ENCODE data around the gene ETFDH. TPM values are rescaled to one million over a fixed set of nuclear protein-coding genes. Genes with fewer than 3 reads are reported as not detected.
A peak's percentile ranks its signal among the peaks of the same experiment; 100 is the strongest.

The ETFDH gene
- total and polyA plus RNA-seq, 9 of the 15 experiments (the other 6 are each of a cell fraction or from before 2014, with no cell fraction given): 14.6 to 33.6 (median 25.9) TPM

DNA sequence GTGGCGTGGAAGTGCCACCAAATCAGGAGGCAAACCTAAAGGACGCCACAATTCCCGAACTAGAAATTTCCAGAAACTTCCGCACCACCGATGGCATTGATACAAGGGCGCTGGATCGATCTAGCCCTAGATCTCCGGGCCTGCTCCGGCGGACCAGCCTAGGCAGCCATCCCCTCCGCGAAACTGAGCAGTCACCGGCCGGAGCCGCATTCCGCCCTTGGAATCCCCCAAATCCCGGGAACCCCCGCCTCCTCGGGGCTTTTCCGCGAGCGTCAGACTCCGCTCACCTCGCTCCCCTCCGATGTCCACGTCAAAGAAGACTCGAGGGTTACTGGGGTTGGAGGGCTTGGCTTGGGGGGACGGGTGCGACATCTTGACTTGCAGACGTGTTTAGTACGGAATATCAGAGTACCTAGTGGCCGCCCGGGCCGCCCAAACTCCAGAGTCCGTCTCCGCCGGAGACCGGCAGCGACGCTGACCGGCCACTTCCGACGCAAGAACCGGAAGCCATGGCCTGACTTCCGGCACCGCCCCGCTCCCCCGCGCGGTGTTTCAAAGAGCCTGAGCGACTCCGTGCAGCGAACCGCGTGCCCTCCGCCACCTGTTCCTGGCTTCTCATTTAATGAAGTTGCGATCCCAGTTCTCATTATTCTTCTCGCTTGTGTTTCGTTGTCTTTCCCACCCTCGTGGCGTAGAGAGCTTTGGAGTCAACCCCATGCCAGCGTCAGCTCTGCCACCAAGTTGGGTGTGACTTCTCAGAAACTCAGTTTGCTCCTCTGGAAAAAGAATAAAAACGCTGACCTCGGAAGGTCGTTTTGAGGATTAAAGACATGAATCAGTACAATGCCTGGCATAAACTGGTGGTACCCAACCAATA is 51.1 kb downstream of the ETFDH start, which contains the start of gene PPID (continued):
- TF ChIP-seq, protein P1, sequence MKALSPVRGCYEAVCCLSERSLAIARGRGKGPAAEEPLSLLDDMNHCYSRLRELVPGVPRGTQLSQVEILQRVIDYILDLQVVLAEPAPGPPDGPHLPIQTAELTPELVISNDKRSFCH (CRISPR knock-in tag; IDR thresholded peaks at IDR 0.05): no peak
- TF ChIP-seq, protein P1 (tag; IDR thresholded peaks at IDR 0.05): no peak
- TF ChIP-seq ZNF134 (CRISPR knock-in tag; conservative IDR thresholded peaks at IDR 0.05): no peak
- TF ChIP-seq, protein P2, sequence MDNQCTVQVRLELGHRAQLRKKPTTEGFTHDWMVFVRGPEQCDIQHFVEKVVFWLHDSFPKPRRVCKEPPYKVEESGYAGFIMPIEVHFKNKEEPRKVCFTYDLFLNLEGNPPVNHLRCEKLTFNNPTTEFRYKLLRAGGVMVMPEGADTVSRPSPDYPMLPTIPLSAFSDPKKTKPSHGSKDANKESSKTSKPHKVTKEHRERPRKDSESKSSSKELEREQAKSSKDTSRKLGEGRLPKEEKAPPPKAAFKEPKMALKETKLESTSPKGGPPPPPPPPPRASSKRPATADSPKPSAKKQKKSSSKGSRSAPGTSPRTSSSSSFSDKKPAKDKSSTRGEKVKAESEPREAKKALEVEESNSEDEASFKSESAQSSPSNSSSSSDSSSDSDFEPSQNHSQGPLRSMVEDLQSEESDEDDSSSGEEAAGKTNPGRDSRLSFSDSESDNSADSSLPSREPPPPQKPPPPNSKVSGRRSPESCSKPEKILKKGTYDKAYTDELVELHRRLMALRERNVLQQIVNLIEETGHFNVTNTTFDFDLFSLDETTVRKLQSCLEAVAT (IDR thresholded peaks at IDR 0.05): no peak
- TF ChIP-seq SP2 (IDR thresholded peaks at IDR 0.05; ENCODE audit: extremely low read depth, low read depth, low read length, poor library complexity, severe bottlenecking): no peak
- 0 out of 2 replicates have a peak, but pooled peaks have one; percentile 15 for TF ChIP-seq ZEB2 (IDR thresholded peaks at IDR 0.05)
- no peak for TF ChIP-seq BCL6 (CRISPR knock-in tag; IDR thresholded peaks at IDR 0.05)
- TF ChIP-seq MAFK (IDR thresholded peaks at IDR 0.05; ENCODE audit: low read length): no peak
- no peak for TF ChIP-seq ZKSCAN3 (CRISPR knock-in tag; IDR thresholded peaks at IDR 0.05)
- TF ChIP-seq, protein P3, sequence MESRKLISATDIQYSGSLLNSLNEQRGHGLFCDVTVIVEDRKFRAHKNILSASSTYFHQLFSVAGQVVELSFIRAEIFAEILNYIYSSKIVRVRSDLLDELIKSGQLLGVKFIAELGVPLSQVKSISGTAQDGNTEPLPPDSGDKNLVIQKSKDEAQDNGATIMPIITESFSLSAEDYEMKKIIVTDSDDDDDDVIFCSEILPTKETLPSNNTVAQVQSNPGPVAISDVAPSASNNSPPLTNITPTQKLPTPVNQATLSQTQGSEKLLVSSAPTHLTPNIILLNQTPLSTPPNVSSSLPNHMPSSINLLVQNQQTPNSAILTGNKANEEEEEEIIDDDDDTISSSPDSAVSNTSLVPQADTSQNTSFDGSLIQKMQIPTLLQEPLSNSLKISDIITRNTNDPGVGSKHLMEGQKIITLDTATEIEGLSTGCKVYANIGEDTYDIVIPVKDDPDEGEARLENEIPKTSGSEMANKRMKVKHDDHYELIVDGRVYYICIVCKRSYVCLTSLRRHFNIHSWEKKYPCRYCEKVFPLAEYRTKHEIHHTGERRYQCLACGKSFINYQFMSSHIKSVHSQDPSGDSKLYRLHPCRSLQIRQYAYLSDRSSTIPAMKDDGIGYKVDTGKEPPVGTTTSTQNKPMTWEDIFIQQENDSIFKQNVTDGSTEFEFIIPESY (CRISPR knock-in tag; IDR thresholded peaks at IDR 0.05): peak; percentile 84
- no peak for TF ChIP-seq PRMT5 (CRISPR knock-in tag; IDR thresholded peaks at IDR 0.05)
- no peak for TF ChIP-seq SMAD4 (CRISPR knock-in tag; conservative IDR thresholded peaks at IDR 0.05)
- TF ChIP-seq, protein P4, sequence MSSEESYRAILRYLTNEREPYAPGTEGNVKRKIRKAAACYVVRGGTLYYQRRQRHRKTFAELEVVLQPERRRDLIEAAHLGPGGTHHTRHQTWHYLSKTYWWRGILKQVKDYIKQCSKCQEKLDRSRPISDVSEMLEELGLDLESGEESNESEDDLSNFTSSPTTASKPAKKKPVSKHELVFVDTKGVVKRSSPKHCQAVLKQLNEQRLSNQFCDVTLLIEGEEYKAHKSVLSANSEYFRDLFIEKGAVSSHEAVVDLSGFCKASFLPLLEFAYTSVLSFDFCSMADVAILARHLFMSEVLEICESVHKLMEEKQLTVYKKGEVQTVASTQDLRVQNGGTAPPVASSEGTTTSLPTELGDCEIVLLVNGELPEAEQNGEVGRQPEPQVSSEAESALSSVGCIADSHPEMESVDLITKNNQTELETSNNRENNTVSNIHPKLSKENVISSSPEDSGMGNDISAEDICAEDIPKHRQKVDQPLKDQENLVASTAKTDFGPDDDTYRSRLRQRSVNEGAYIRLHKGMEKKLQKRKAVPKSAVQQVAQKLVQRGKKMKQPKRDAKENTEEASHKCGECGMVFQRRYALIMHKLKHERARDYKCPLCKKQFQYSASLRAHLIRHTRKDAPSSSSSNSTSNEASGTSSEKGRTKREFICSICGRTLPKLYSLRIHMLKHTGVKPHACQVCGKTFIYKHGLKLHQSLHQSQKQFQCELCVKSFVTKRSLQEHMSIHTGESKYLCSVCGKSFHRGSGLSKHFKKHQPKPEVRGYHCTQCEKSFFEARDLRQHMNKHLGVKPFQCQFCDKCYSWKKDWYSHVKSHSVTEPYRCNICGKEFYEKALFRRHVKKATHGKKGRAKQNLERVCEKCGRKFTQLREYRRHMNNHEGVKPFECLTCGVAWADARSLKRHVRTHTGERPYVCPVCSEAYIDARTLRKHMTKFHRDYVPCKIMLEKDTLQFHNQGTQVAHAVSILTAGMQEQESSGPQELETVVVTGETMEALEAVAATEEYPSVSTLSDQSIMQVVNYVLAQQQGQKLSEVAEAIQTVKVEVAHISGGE (CRISPR knock-in tag; IDR thresholded peaks at IDR 0.05): peak; percentile 83 to 97 (median 91); a peak in 5 of 6 replicates
- TF ChIP-seq, protein P5, sequence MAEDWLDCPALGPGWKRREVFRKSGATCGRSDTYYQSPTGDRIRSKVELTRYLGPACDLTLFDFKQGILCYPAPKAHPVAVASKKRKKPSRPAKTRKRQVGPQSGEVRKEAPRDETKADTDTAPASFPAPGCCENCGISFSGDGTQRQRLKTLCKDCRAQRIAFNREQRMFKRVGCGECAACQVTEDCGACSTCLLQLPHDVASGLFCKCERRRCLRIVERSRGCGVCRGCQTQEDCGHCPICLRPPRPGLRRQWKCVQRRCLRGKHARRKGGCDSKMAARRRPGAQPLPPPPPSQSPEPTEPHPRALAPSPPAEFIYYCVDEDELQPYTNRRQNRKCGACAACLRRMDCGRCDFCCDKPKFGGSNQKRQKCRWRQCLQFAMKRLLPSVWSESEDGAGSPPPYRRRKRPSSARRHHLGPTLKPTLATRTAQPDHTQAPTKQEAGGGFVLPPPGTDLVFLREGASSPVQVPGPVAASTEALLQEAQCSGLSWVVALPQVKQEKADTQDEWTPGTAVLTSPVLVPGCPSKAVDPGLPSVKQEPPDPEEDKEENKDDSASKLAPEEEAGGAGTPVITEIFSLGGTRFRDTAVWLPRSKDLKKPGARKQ (CRISPR knock-in tag; IDR thresholded peaks at IDR 0.05): no peak

Data from K562 (cell line).